Measurements from ENCODE around the gene FBXL4.

DNA sequence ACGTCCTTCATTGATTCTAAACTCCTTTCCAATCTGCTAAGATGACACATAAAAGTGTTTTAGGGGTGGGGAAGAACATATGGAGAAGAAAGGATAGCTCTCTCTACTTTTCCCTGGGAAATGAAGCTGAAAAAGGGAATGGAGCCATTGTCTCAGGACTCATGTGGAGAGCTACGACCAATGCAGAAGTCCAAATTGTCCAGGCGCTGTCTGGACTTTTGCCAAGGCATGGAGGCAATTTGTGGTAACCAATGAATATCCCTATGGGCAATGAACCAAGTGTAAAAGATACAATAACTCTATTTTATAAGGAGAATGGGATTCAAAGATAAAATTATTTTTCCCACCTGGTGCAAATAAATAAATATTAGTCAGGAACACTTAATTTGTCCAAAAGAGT is 16.1 kb downstream of the FBXL4 start:
- no peak for TF ChIP-seq CTCF (IDR thresholded peaks at IDR 0.05)
- TF ChIP-seq POLR2A (IDR thresholded peaks at IDR 0.05), result no peak
